Measurements from ENCODE around the gene ABCA2.

Gene ABCA2

DNA sequence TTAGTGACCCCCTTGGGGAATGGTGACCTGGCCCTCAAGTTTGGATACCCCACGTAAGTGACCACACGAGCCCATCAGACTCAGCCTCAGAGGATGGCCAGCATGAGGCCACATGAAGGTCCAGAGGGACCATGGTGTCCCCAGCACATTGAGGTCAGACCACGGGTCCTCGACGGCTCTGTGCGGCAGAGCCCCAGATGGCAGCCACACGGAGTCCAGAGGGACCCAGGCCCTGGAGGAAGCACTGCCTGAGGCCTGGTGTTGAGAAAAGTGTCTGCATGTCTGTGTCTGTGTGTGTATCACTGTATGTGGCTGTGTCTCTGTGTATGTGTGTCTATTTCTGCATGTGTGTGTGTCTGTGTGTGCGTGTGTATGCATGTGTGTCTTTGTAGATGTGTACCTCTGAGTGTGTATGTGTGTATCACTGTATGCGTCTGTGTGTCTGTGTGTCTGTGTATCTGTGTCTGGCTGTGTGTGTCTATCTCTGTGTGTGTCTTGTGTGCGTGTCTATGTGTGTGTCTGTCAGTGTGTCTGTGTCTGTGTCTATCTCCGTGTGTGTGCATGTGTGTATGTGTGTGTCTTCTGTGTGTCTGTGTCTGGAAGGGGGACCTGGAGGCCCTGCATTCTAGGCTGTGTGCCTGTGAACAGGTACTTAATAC, 44.3 kb downstream of the ABCA2 start:
- DNase-seq (ENCODE audit: low spot score) = no peak
- TF ChIP-seq, protein P1, sequence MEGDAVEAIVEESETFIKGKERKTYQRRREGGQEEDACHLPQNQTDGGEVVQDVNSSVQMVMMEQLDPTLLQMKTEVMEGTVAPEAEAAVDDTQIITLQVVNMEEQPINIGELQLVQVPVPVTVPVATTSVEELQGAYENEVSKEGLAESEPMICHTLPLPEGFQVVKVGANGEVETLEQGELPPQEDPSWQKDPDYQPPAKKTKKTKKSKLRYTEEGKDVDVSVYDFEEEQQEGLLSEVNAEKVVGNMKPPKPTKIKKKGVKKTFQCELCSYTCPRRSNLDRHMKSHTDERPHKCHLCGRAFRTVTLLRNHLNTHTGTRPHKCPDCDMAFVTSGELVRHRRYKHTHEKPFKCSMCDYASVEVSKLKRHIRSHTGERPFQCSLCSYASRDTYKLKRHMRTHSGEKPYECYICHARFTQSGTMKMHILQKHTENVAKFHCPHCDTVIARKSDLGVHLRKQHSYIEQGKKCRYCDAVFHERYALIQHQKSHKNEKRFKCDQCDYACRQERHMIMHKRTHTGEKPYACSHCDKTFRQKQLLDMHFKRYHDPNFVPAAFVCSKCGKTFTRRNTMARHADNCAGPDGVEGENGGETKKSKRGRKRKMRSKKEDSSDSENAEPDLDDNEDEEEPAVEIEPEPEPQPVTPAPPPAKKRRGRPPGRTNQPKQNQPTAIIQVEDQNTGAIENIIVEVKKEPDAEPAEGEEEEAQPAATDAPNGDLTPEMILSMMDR (IDR thresholded peaks at IDR 0.05) = no peak
- Histone ChIP-seq H3K27ac (no peak overlapping the region), H3K4me3 (no peak overlapping the region)

DNA sequence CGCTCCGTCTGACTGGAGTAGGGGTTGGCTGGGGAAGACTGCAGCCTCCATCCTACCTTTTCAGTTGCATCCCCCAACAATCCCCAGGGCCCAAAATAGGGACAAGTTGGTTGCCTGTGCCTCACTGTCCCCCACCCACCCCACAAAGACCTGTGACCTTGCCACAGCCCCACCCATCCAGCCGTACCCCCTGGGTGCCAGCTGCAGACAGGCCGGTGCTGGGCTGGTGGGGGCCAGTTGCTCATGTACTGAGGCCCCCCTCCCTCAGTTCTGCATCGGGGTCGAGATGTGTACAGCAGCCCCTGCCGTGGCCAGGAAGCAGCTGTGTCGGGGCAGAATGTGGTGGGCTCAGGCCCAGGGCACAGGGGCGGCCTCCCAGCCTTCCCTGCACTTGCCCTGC, 44.9 kb downstream of the ABCA2 start:
- H3K4me3 ChIP-seq = no peak overlapping the region
- TF ChIP-seq, protein P1 (IDR thresholded peaks at IDR 0.05) = no peak
- no peak for DNase-seq (ENCODE audit: low spot score)
- H3K27ac ChIP-seq = no peak overlapping the region

DNA sequence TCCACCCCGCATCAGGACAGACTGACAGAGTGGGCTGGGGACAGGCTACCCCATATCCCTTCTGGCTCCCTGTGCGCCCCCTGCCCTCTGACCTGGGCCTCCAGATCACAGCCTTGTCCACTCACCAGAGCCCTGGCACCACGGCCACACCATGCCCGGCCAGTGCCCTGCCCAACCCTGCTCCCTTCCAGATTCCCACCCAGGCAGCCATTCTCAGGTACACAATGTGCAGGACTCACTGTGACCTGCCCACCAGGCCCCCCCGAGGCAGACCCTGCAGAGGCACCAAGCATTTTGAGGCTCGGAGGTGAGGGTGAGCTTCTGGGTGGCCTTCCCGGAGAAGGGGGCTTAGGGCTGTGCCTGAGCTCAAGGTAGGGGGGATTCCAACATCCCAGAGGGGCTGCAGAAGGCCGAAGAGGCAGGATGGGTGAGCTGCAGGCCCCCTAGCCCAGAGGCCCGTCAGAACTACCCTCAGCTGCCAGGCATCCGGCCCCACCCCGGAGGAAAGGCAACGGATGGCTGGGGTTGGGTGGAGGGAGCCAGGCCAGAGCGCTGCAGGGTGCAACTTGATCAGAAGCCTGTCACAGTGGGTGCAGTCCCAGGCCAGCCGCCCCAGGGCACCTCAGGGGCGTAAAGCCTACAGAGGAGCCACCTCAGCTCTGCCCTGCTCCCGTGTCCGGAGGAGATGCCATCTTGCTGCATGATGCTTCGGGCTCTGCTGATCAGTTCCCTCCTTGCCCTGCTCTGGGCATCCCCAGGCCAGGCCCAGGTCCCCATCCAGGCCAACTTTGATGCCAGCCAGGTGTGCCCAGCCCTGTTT, 45.6 kb downstream of the ABCA2 start, which contains the start of gene LCNL1:
TSS of gene LCNL1 (plus strand) at position 762 of the 820 bp plus-strand sequence. CDS start 594 bp downstream, outside the sequence.
- TF ChIP-seq, protein P1 (IDR thresholded peaks at IDR 0.05) = no peak
- DNase-seq (ENCODE audit: low spot score) = no peak
- H3K4me3 ChIP-seq = no peak within 1 kb of the TSS
- H3K27ac ChIP-seq = peak within 1 kb of the TSS in 1 of 2 donors; percentile 37

GRCh38 chr9:136981588-136982231, 46.3 kb downstream of the ABCA2 start:
- H3K27ac ChIP-seq = peak overlapping the region in 1 of 2 donors; percentile 54
- no peak overlapping the region for H3K4me3 ChIP-seq
- DNase-seq (ENCODE audit: low spot score) = no peak
- TF ChIP-seq, protein P1 (IDR thresholded peaks at IDR 0.05) = no peak

GRCh38 chr9:136980669-136981478, 47.2 kb downstream of the ABCA2 start:
- Histone ChIP-seq H3K4me3 (no peak overlapping the region), H3K27ac (peak overlapping the region in 1 of 2 donors; percentile 54)
- TF ChIP-seq, protein P1 (IDR thresholded peaks at IDR 0.05) = no peak
- no peak for DNase-seq (ENCODE audit: low spot score)

GRCh38 chr9:136979769-136980587, 48.1 kb downstream of the ABCA2 start:
- TF ChIP-seq, protein P1 (IDR thresholded peaks at IDR 0.05) = no peak
- DNase-seq (ENCODE audit: low spot score) = no peak
- Histone ChIP-seq H3K4me3 (no peak overlapping the region), H3K27ac (no peak overlapping the region)
